Activated naive CD4-positive, alpha-beta T cell treated with anti-CD3 and anti-CD28 coated beads, Interleukin-2, amount 50 U/mL, for 72 hours (primary cell): Measurements from ENCODE around the gene NACC2. TPM values are rescaled to one million over a fixed set of nuclear protein-coding genes. Genes with fewer than 3 reads are reported as not detected.
"Not testable (repeated sequence)": the region's sequence is repeated elsewhere in the genome, so short reads cannot be mapped to it uniquely, and the experiment has no call there.

Experiments
- ATAC-seq, 2 donors: fragments of 150-1000 bp; cut with Tn5 transposase; 2 replicates each; pipeline ENCODE4 v1.10.0; 2021; ENCODE audit warnings: mild to moderate bottlenecking in 2 of 2, moderate library complexity in 2 of 2
- DNase-seq, 2 donors: peaks; one replicate each; pipeline ENCODE4 v3.0.0; 2021 to 2022; ENCODE audit warnings: low spot score in 2 of 2
- H3K27ac Mint-ChIP-seq, 2 donors: one replicate each; pipeline ENCODE4 v1.8.0; 2022; ENCODE audit warnings: mild to moderate bottlenecking in 2 of 2, mixed read lengths in 2 of 2
- H3K36me3 Mint-ChIP-seq, 2 donors: one replicate each; pipeline ENCODE4 v1.8.0; 2022; ENCODE audit warnings: mixed read lengths in 2 of 2
- H3K9me3 Mint-ChIP-seq, 2 donors: one replicate each; pipeline ENCODE4 v1.8.0; 2022; ENCODE audit warnings: mixed read lengths in 2 of 2
- total RNA-seq, 2 donors: library from RNA; stranded (reverse); gene quantifications; one replicate each; pipeline ENCODE4 v1.2.3, GENCODE V29; 2022

NACC2 gene
- total RNA-seq, 2 donors from 2014 or later = 4.5 to 10.0 TPM

- Mint-ChIP-seq H3K36me3 (no peaks in the 10 kb centered on the region), H3K27ac (no peak overlapping the region), H3K9me3 (no peaks in the 10 kb centered on the region)
- DNase-seq (no peak), ATAC-seq (no peak)
Measured at GRCh38 chr9:136081113-136081825, 13.8 kb downstream of the NACC2 start.

GRCh38 chr9:136080716-136081112, 14.4 kb downstream of the NACC2 start:
- no peaks in the 10 kb centered on the region for H3K9me3 Mint-ChIP-seq
- H3K36me3 Mint-ChIP-seq = no peaks in the 10 kb centered on the region
- peak overlapping the region in 1 of 2 donors; percentile 56 for H3K27ac Mint-ChIP-seq
- ATAC-seq (no peak), DNase-seq (no peak)

- peak overlapping the region in 1 of 2 donors; percentile 56 for H3K27ac Mint-ChIP-seq
- H3K36me3 Mint-ChIP-seq = no peaks in the 10 kb centered on the region
- DNase-seq (no peak), ATAC-seq (no peak)
- no peaks in the 10 kb centered on the region for H3K9me3 Mint-ChIP-seq
Measured at GRCh38 chr9:136079916-136080246, 15.2 kb downstream of the NACC2 start.

- ATAC-seq (no peak), DNase-seq (no peak)
- Mint-ChIP-seq H3K27ac (peak overlapping the region in 1 of 2 donors; percentile 47), H3K36me3 (no peaks in the 10 kb centered on the region), H3K9me3 (no peaks in the 10 kb centered on the region)
Measured at GRCh38 chr9:136079211-136079915, 15.7 kb downstream of the NACC2 start.

GRCh38 chr9:136078498-136079011, 16.5 kb downstream of the NACC2 start:
- H3K36me3 Mint-ChIP-seq = no peaks in the 10 kb centered on the region
- peak overlapping the region in 1 of 2 donors; percentile 47 for H3K27ac Mint-ChIP-seq
- H3K9me3 Mint-ChIP-seq = no peaks in the 10 kb centered on the region
- no peak for DNase-seq
- no peak for ATAC-seq

GRCh38 chr9:136078024-136078423, 17.1 kb downstream of the NACC2 start:
- Mint-ChIP-seq H3K36me3 (no peaks in the 10 kb centered on the region), H3K27ac (no peak overlapping the region), H3K9me3 (no peaks in the 10 kb centered on the region)
- DNase-seq (no peak), ATAC-seq (no peak)

GRCh38 chr9:136077491-136077890, 17.6 kb downstream of the NACC2 start:
- no peaks in the 10 kb centered on the region for H3K36me3 Mint-ChIP-seq
- H3K9me3 Mint-ChIP-seq = no peaks in the 10 kb centered on the region
- DNase-seq (no peak), ATAC-seq (no peak)
- H3K27ac Mint-ChIP-seq = no peak overlapping the region

GRCh38 chr9:136075881-136076678, 19.0 kb downstream of the NACC2 start:
- ATAC-seq = peak; percentile 37 to 67
- H3K9me3 Mint-ChIP-seq = no peaks in the 10 kb centered on the region
- no peaks in the 10 kb centered on the region for H3K36me3 Mint-ChIP-seq
- DNase-seq = no peak
- peak overlapping the region in 1 of 2 donors; percentile 32 for H3K27ac Mint-ChIP-seq

GRCh38 chr9:136075134-136075841, 19.8 kb downstream of the NACC2 start:
- H3K36me3 Mint-ChIP-seq = no peaks in the 10 kb centered on the region
- no peaks in the 10 kb centered on the region for H3K9me3 Mint-ChIP-seq
- H3K27ac Mint-ChIP-seq = peak overlapping the region in 1 of 2 donors; percentile 32
- DNase-seq = no peak
- ATAC-seq = no peak

GRCh38 chr9:136074706-136075105, 20.4 kb downstream of the NACC2 start:
- no peak for DNase-seq
- Mint-ChIP-seq H3K27ac (no peak overlapping the region), H3K9me3 (peaks cover 0 to 2% of the 10 kb centered on the region in 2 donors), H3K36me3 (no peaks in the 10 kb centered on the region)
- ATAC-seq = no peak

GRCh38 chr9:136062657-136063439, 32.2 kb downstream of the NACC2 start:
- DNase-seq = peak in 1 of 2 donors; percentile 37
- no peak overlapping the region for H3K27ac Mint-ChIP-seq
- H3K36me3 Mint-ChIP-seq = no peaks in the 10 kb centered on the region

GRCh38 chr9:136061916-136062315, 33.2 kb downstream of the NACC2 start:
- H3K9me3 Mint-ChIP-seq, H3K36me3 Mint-ChIP-seq, H3K27ac Mint-ChIP-seq, ATAC-seq, DNase-seq: not testable (repeated sequence)

More at GRCh38 chr9:136062657-136063439, 32.2 kb downstream of the NACC2 start:
- no peaks in the 10 kb centered on the region for H3K9me3 Mint-ChIP-seq
- no peak for ATAC-seq

GRCh38 chr9:136061405-136061804, 33.7 kb downstream of the NACC2 start:
- no peak for DNase-seq
- Mint-ChIP-seq H3K27ac (no peak overlapping the region), H3K9me3 (no peaks in the 10 kb centered on the region), H3K36me3 (no peaks in the 10 kb centered on the region)
- no peak for ATAC-seq

- no peak for ATAC-seq
- no peak overlapping the region for H3K27ac Mint-ChIP-seq
- no peaks in the 10 kb centered on the region for H3K9me3 Mint-ChIP-seq
- DNase-seq = no peak
- H3K36me3 Mint-ChIP-seq = no peaks in the 10 kb centered on the region
Measured at GRCh38 chr9:136060671-136061371, 34.3 kb downstream of the NACC2 start.
